Lower lobe of right lung (tissue), 2 donors: ENCODE data around the gene FGF1. TPM values are rescaled to one million over a fixed set of nuclear protein-coding genes. Genes with fewer than 3 reads are reported as not detected.
A peak's percentile ranks its signal among the peaks of the same experiment; 100 is the strongest.

Experiments used
- ATAC-seq, 2 donors: fragments of 200-7000 bp; cut with Tn5 transposase; one replicate each; pipeline ENCODE4 v1.9.1; 2020 to 2022; ENCODE audit warnings: mild to moderate bottlenecking in 2 of 2, moderate library complexity in 2 of 2
- DNase-seq: peaks from one replicate; pipeline ENCODE4 v3.0.0-alpha.2; 2020
- H3K27ac ChIP-seq: fragments of 200-600 bp; one replicate; pipeline ENCODE4 v1.8.0; 2022
- H3K27me3 ChIP-seq: fragments of 200-600 bp; one replicate; pipeline ENCODE4 v1.8.0; 2022; ENCODE audit warnings: low read depth
- H3K36me3 ChIP-seq: fragments of 200-600 bp; one replicate; pipeline ENCODE4 v1.8.0; 2022; ENCODE audit warnings: mild to moderate bottlenecking
- H3K4me1 ChIP-seq: fragments of 200-600 bp; one replicate; pipeline ENCODE4 v1.8.0; 2022
- H3K4me3 ChIP-seq: fragments of 200-600 bp; one replicate; pipeline ENCODE4 v1.8.0; 2022; ENCODE audit warnings: mild to moderate bottlenecking
- H3K9me3 ChIP-seq: fragments of 200-600 bp; one replicate; pipeline ENCODE4 v1.8.0; 2022
- intact Hi-C: fragments of 100-400 bp; cut with DNase I; formaldehyde crosslinking; loops from one replicate; pipeline ENCODE4 v1.11.0; 2022
- total RNA-seq: library from RNA; stranded (reverse); fragmentation: NEBNext Ultra II Directional; extraction: Animal tissue kit (Norgen Biotek cat#: 25700); gene quantifications from one replicate; pipeline ENCODE4 v1.2.1, GENCODE V29; 2021
- TF ChIP-seq, protein P1 (sequence below): fragments of 200-600 bp; IDR thresholded peaks from one replicate; pipeline ENCODE4 v1.8.0; 2022; ENCODE audit warnings: antibody characterized with exemption, mild to moderate bottlenecking
- donor health status: DM: no; HTN: yes; CAD: no; lungs with severe emphysema.

The FGF1 gene
- total RNA-seq, 1 donor from 2014 or later = 0.97 TPM

DNA sequence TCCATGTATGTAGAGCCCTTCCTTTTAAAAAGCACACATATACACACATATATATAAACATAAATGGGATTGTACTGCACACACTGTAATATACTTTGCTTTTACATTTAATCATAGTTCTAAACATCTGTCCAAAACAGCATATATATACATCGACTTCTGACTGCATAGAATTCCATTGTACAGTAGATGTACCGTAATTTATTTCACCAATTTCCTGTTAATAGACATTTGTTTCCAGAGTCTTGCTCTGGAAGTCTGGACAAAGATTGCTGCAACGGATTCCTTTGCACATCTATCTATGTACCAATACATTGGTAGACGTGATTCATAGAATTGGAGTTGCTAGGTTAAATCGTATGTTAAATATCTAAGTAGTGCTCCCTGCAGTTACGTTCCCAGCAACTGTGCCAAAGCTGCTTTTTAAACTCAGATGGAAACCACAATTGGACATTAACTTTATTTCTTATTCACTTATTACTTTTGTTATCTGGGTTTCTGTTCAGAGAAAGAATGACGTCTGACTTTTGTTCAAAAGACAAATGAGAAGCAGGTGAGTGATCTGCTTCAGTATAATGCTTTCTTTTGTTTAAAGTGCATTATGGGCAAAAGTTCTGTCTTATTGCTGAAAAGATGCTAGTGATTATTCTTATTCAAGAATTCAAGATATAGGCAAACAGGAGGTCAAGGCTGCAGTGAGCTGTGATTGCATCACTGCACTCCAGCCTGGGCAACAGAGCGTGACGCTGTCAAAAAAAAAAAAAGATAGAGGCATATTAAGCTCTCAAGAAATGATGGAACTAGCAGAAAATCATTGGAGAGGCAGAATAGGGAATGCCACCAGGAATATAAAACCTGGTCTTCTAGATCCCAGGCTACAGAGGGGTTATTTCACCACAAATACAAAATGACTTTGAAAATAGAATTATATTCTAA, 138.2 kb downstream of the FGF1 start:
- ATAC-seq = peak in 1 of 2 donors; percentile 55
- Histone ChIP-seq H3K4me1 (peaks cover 29% of the 10 kb centered on the region), H3K36me3 (no peaks in the 10 kb centered on the region), H3K9me3 (no peaks in the 10 kb centered on the region), H3K27ac (no peak overlapping the region), H3K27me3 (peaks cover 13% of the 10 kb centered on the region), H3K4me3 (no peak overlapping the region)
- no peak for DNase-seq
- TF ChIP-seq, protein P1, sequence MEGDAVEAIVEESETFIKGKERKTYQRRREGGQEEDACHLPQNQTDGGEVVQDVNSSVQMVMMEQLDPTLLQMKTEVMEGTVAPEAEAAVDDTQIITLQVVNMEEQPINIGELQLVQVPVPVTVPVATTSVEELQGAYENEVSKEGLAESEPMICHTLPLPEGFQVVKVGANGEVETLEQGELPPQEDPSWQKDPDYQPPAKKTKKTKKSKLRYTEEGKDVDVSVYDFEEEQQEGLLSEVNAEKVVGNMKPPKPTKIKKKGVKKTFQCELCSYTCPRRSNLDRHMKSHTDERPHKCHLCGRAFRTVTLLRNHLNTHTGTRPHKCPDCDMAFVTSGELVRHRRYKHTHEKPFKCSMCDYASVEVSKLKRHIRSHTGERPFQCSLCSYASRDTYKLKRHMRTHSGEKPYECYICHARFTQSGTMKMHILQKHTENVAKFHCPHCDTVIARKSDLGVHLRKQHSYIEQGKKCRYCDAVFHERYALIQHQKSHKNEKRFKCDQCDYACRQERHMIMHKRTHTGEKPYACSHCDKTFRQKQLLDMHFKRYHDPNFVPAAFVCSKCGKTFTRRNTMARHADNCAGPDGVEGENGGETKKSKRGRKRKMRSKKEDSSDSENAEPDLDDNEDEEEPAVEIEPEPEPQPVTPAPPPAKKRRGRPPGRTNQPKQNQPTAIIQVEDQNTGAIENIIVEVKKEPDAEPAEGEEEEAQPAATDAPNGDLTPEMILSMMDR = no peak
- intact Hi-C loops = loop anchor here (10.0 kb wide), 1 partner anchor 393 kb away; no protein-coding TSS in a partner anchor

DNA sequence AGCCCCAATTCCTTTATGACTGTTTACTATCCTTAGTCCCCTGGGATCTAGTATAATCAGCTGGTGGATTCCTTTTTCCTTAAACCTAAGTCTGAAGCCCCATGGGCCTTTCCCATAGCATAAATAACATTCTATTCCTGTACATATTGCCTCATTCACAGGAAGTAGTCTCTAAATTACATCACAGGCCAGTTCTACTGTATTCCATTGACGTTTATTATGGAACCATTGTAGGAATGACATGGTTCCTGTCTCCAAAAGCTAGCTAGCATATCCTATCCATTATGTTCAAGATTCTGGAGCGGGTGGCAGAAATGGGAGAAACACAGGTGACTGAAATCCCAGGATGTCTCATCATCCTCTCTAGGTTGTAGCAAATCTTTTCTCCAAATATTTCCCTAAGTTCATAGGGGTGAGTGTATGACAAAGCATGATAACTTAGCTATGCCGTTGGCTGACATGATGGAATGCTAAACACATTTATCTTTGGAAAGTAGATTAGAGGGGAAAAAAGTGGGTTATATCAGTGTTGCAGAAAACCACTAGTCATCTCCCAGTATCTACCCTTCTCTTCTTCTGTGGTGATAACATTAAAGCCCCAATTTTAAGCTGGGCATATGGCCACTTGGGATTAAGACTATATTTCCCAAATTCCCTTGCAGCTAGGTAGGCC, 140.1 kb downstream of the FGF1 start:
- no peak for DNase-seq
- H3K27ac ChIP-seq = no peak overlapping the region

DNA sequence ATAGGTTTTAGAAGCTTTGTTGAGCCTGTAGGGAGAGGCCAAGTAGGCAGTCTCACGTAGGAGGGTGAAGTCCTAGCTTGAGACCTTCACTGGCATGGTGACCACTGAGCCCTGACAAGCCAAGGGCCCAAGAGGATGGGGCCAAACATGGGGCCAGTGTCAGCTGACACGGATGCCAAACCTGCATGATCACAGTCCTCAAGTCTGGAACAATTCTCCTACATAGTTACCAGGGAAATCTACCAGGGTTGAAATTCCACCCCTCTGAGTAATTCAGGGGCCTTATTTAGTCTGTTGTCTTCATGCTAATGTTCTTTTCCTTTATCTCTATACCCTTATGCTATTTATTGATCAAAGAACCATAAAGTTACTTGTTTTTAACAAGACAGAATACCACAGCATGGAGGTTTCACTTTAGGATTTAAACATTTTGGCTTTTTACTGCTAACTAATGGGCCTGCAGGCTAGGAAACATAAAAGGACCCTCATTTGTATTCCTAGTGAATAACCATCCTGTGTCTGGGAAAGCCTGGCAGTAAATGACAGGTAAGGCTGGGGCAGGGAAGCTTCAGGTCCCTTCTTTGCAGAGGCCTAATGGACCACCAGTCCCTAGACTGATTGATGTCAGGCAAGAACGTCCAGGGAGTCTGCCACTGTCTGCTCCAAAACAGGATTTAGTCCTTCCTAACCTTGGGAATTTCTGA, 140.8 kb downstream of the FGF1 start:
- Histone ChIP-seq H3K4me3 (no peak overlapping the region), H3K4me1 (peaks cover 25% of the 10 kb centered on the region), H3K27me3 (peaks cover 2% of the 10 kb centered on the region), H3K36me3 (no peaks in the 10 kb centered on the region), H3K27ac (no peak overlapping the region), H3K9me3 (no peaks in the 10 kb centered on the region)
- TF ChIP-seq, protein P1 = no peak
- ATAC-seq (no peak), DNase-seq (no peak)
- intact Hi-C loops = loop anchor here (10.0 kb wide), 1 partner anchor 390 kb away; no protein-coding TSS in a partner anchor

More for the DNA sequence above, 140.1 kb downstream of the FGF1 start:
- Histone ChIP-seq H3K36me3 (no peaks in the 10 kb centered on the region), H3K27me3 (peaks cover 8% of the 10 kb centered on the region), H3K4me3 (no peak overlapping the region), H3K4me1 (peaks cover 27% of the 10 kb centered on the region), H3K9me3 (no peaks in the 10 kb centered on the region)
- intact Hi-C loops = loop anchor here (10.0 kb wide), 1 partner anchor 391 kb away; no protein-coding TSS in a partner anchor
- TF ChIP-seq, protein P1 = no peak
- no peak for ATAC-seq

DNA sequence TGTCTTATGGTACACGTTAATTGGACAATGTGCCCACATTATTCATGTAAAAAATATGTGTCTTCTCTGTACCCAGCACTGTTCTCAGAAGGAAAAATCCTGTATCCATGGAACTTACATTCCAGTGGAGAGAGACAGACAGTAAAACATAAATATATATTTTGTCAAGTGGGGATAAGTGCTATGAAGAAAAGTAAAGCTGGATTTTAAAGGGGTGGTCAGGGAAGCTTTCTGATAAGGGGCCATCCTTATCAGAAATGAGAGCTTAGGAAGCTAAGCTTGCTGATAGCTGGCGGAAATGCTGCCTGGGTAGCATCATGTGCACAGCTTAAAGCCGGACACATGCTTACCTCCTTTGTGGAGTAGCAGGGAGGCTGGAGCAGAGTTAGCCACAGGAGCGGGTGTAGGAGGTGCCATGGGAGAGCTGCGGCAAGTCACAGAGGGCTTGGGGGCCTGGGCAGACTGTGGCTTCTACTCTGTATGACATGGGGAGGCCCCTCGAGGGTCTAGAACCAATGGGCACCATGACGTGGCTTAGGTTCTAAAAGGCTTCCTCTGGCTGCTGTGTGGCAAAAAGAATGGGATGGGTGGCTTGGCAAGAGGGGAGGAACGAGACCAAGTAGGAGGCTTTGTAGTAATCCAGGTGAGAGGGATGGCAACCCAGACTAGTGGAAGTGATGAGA, 141.7 kb downstream of the FGF1 start:
- Histone ChIP-seq H3K4me1 (peaks cover 25% of the 10 kb centered on the region), H3K27ac (no peak overlapping the region), H3K36me3 (no peaks in the 10 kb centered on the region), H3K9me3 (no peaks in the 10 kb centered on the region), H3K4me3 (no peak overlapping the region), H3K27me3 (no peaks in the 10 kb centered on the region)
- DNase-seq = no peak
- no peak for ATAC-seq
- intact Hi-C loops = loop anchor here (10.0 kb wide), 1 partner anchor 389 kb away; no protein-coding TSS in a partner anchor
- TF ChIP-seq, protein P1 = no peak

DNA sequence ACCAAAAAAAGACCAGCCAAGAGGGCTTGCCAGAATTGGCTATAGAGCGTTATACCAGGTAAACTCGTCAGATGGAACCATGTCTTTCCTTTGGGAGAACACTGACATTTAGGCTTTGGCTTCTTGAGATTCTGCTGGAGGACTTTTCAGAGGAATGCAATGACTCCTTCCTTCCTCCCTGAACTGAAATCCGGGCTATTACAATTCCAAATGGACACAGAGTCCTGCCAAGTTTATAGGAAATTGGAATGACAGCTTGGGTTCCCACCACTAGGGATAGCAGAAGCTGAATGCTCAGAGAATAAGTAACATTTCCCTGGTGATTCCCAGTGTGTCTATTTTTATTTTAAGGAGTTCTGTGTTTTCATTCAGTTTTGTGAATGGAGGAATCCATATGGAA, 143.0 kb downstream of the FGF1 start:
- Histone ChIP-seq H3K36me3 (no peaks in the 10 kb centered on the region), H3K27ac (peak overlapping the region; percentile 66), H3K27me3 (no peaks in the 10 kb centered on the region), H3K9me3 (no peaks in the 10 kb centered on the region), H3K4me1 (peaks cover 21% of the 10 kb centered on the region), H3K4me3 (no peak overlapping the region)
- intact Hi-C loops = loop anchor here (10.0 kb wide), 1 partner anchor 388 kb away; no protein-coding TSS in a partner anchor
- no peak for DNase-seq
- TF ChIP-seq, protein P1 = peak; percentile 31
- ATAC-seq = peak; percentile 37 to 47
